Measurements from ENCODE around the gene BBOF1.

GRCh38 chr14:74015176-74015575 lies 4.0 kb upstream of the BBOF1 start:
- TF ChIP-seq MAFK (IDR thresholded peaks at IDR 0.05; ENCODE audit: low read depth, low read length) (no peak), EZH2 (IDR thresholded peaks at IDR 0.05; ENCODE audit: low read depth, low read length, severe bottlenecking) (no peak), RXRA (IDR thresholded peaks at IDR 0.05; ENCODE audit: insufficient read depth, low read depth, low read length) (no peak), POLR2AphosphoS5 (IDR thresholded peaks at IDR 0.05; ENCODE audit: low read depth, low read length) (no peak), EP300 (IDR thresholded peaks at IDR 0.05; ENCODE audit: borderline replicate concordance in 1 of 2, low read depth in 2 of 2, low read length in 2 of 2) (no peak), JUN (IDR thresholded peaks at IDR 0.05; ENCODE audit: low read depth, low read length) (no peak), TEAD4 (IDR thresholded peaks at IDR 0.05; ENCODE audit: low read depth, low read length) (no peak), RFX5 (IDR thresholded peaks at IDR 0.05; ENCODE audit: borderline replicate concordance, low read depth, low read length) (no peak), TAF1 (IDR thresholded peaks at IDR 0.05; ENCODE audit: low read depth, low read length) (no peak), BRCA1 (IDR thresholded peaks at IDR 0.05; ENCODE audit: low read depth, low read length) (no peak), CHD2 (IDR thresholded peaks at IDR 0.05; ENCODE audit: low read length) (no peak), CREB1 (IDR thresholded peaks at IDR 0.05) (no peak)
- TF ChIP-seq, protein P1, sequence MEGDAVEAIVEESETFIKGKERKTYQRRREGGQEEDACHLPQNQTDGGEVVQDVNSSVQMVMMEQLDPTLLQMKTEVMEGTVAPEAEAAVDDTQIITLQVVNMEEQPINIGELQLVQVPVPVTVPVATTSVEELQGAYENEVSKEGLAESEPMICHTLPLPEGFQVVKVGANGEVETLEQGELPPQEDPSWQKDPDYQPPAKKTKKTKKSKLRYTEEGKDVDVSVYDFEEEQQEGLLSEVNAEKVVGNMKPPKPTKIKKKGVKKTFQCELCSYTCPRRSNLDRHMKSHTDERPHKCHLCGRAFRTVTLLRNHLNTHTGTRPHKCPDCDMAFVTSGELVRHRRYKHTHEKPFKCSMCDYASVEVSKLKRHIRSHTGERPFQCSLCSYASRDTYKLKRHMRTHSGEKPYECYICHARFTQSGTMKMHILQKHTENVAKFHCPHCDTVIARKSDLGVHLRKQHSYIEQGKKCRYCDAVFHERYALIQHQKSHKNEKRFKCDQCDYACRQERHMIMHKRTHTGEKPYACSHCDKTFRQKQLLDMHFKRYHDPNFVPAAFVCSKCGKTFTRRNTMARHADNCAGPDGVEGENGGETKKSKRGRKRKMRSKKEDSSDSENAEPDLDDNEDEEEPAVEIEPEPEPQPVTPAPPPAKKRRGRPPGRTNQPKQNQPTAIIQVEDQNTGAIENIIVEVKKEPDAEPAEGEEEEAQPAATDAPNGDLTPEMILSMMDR (IDR thresholded peaks at IDR 0.05; ENCODE audit: control extremely low read depth in 1 of 3, insufficient read depth in 1 of 3, low read depth in 1 of 3, low read length in 3 of 3) = no peak
